Stimulated activated CD4-positive, alpha-beta T cell treated with anti-CD3 and anti-CD28 coated beads, Interleukin-4, amount 100 ng/mL, for 4 hours (primary cell): ENCODE data around the gene CCR6.

ENCODE experiments used
- DNase-seq, 2 experiments: peaks; one replicate each; pipeline ENCODE4 v3.0.0-alpha.2; 2020

CCR6 gene

GRCh38 chr6:167099707-167100106 lies 23.2 kb upstream of the CCR6 start:
- no peak for DNase-seq

- no peak for DNase-seq
Measured at GRCh38 chr6:167100241-167100674, 22.6 kb upstream of the CCR6 start.

- DNase-seq = no peak
Measured at GRCh38 chr6:167102318-167102717, 20.6 kb upstream of the CCR6 start.

- DNase-seq = no peak
Measured at GRCh38 chr6:167103041-167103891, 19.6 kb upstream of the CCR6 start.

- DNase-seq = no peak
Measured at GRCh38 chr6:167104388-167104787, 18.5 kb upstream of the CCR6 start.

GRCh38 chr6:167105060-167105459 lies 17.8 kb upstream of the CCR6 start:
- no peak for DNase-seq

GRCh38 chr6:167106406-167106805 lies 16.5 kb upstream of the CCR6 start:
- DNase-seq = no peak

- no peak for DNase-seq
Measured at GRCh38 chr6:167107787-167108186, 15.1 kb upstream of the CCR6 start.

GRCh38 chr6:167108278-167108677 lies 14.6 kb upstream of the CCR6 start:
- no peak for DNase-seq

- no peak for DNase-seq
Measured at GRCh38 chr6:167109651-167110050, 13.2 kb upstream of the CCR6 start.

- DNase-seq = no peak
Measured at GRCh38 chr6:167111597-167111996, 11.3 kb upstream of the CCR6 start.

GRCh38 chr6:167112421-167112820 lies 10.5 kb upstream of the CCR6 start:
- DNase-seq = no peak

GRCh38 chr6:167113047-167113754 lies 9.7 kb upstream of the CCR6 start:
- no peak for DNase-seq

GRCh38 chr6:167113935-167114910 lies 8.7 kb upstream of the CCR6 start:
- peak; percentile 33 to 40 for DNase-seq

GRCh38 chr6:167115054-167115453 lies 7.8 kb upstream of the CCR6 start:
- no peak for DNase-seq

GRCh38 chr6:167116109-167116837 lies 6.6 kb upstream of the CCR6 start:
- DNase-seq = no peak

- no peak for DNase-seq
Measured at GRCh38 chr6:167116838-167117228, 6.1 kb upstream of the CCR6 start.

GRCh38 chr6:167118006-167118405 lies 4.9 kb upstream of the CCR6 start:
- no peak for DNase-seq

GRCh38 chr6:167118839-167119238 lies 4.1 kb upstream of the CCR6 start:
- no peak for DNase-seq

GRCh38 chr6:167119670-167120582 lies 3.0 kb upstream of the CCR6 start:
- DNase-seq = no peak

GRCh38 chr6:167120583-167120903 lies 2.4 kb upstream of the CCR6 start:
- no peak for DNase-seq
